Activated T-cell treated with anti-CD3 and anti-CD28 coated beads, Interleukin-2, amount 50 U/mL, for 4 hours (primary cell): ENCODE results near the gene MYO18A. TPM values are rescaled to one million over a fixed set of nuclear protein-coding genes. Genes with fewer than 3 reads are reported as not detected.

Experiments
- ATAC-seq, 2 donors: fragments of 200-7000 bp; cut with Tn5 transposase; one replicate each; pipeline ENCODE4 v1.10.0; 2021
- DNase-seq: peaks from one replicate; pipeline ENCODE4 v3.0.0-alpha.2; 2020
- H3K27me3 Mint-ChIP-seq: one replicate; pipeline ENCODE4 v1.8.0; 2021; ENCODE audit warnings: low read depth, mixed read lengths
- H3K36me3 Mint-ChIP-seq: one replicate; pipeline ENCODE4 v1.8.0; 2022; ENCODE audit warnings: mixed read lengths; ENCODE audit not compliant: insufficient read depth
- H3K4me1 Mint-ChIP-seq: one replicate; pipeline ENCODE4 v1.8.0; 2021; ENCODE audit warnings: low read depth, mixed read lengths
- H3K4me3 Mint-ChIP-seq: one replicate; pipeline ENCODE4 v1.8.0; 2021; ENCODE audit warnings: mild to moderate bottlenecking, moderate library complexity, mixed read lengths
- H3K9me3 Mint-ChIP-seq: one replicate; pipeline ENCODE4 v1.8.0; 2021; ENCODE audit warnings: mixed read lengths
- total RNA-seq, 3 donors: library from RNA; stranded (reverse); gene quantifications; one replicate each; pipeline ENCODE4 v1.2.1, GENCODE V29; 2021

The MYO18A gene
- total RNA-seq, 3 donors from 2014 or later = 24.2 to 24.3 (median 24.2) TPM

DNA sequence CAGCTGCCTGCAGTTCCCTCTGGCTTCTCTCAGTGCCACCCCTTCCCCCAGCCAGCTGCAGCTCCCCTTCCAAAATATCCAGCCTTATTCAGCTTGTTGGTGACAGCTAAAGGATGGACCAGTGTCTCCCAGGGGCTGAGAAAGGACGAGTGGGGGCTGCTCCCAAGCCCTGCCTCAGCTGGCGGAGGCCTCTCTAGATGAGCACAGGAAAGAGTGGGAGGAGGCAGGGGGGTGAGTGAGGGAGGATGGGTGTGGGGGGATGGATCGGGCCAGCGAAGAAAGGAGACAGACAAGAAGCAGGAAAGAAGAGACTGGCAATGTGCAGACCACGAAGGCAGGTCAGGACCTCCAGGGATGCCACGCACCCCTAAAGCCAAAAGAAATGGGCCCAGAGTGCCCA, 119.7 kb downstream of the MYO18A start:
- DNase-seq (no peak), ATAC-seq (no peak)
- Mint-ChIP-seq H3K4me1 (no peaks in the 10 kb centered on the region), H3K4me3 (no peak overlapping the region), H3K9me3 (no peaks in the 10 kb centered on the region), H3K27me3 (no peaks in the 10 kb centered on the region), H3K36me3 (no peaks in the 10 kb centered on the region)

DNA sequence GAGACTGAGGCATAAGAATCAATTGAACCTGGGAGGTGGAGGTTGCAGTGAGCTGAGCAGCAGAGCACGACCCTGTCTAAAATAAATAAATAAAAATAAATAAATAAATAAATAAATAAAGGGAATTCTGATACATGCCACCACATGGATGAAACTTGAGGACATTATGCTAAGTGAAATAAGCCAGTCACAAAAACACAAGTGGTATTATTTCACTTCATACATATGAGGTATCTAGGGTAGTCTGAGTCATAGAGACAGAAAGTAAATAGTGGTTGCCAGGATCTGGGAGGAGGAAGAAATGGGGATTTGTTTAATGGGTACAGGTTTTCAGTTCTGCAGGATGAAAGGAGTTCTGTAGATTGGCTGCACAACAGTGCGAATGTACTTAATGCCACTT, 120.9 kb downstream of the MYO18A start:
- H3K4me1 Mint-ChIP-seq = no peaks in the 10 kb centered on the region
- no peak overlapping the region for H3K4me3 Mint-ChIP-seq
- ATAC-seq (no peak), DNase-seq (no peak)
- no peaks in the 10 kb centered on the region for H3K36me3 Mint-ChIP-seq
- no peaks in the 10 kb centered on the region for H3K9me3 Mint-ChIP-seq
- no peaks in the 10 kb centered on the region for H3K27me3 Mint-ChIP-seq

DNA sequence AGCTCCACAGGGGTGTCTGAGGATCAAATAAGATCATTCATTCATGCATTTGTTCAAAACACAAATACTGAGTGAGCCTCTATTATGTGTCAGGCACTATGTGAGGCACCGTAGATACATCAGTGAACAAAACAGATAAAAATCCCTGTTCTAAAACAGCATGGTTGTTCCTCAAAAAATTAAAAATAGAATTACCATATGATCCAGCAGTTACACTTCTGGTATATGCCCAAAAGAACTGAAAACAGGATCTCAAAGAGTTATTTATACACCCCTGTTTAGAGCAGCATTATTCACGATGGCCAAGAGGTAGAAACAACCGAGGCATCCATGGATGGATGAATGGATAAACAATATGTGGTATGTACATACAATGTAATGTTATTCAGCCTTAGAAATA, 121.8 kb downstream of the MYO18A start:
- Mint-ChIP-seq H3K36me3 (no peaks in the 10 kb centered on the region), H3K9me3 (no peaks in the 10 kb centered on the region), H3K4me1 (no peaks in the 10 kb centered on the region), H3K4me3 (no peak overlapping the region), H3K27me3 (no peaks in the 10 kb centered on the region)
- DNase-seq = no peak
- no peak for ATAC-seq

DNA sequence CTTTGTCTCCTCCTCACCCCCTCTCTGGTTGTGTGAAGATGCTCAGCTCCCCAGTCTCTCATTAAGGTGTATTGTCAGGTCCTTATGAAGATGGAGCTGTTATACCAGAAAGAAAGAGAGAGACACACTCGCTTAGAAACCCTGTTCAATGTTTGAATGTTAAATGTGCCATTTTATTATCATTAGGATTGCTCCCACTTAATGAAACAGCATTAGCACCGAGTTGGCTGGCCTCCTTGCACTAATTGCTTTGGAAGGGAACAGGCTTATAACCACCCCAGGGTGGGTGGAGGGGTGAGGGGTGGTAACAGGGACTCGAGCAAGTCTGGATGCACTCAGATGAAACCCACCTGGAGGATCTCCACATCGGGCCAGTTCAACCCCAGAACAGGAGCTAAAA, 122.8 kb downstream of the MYO18A start:
- ATAC-seq (no peak), DNase-seq (no peak)
- Mint-ChIP-seq H3K36me3 (no peaks in the 10 kb centered on the region), H3K9me3 (no peaks in the 10 kb centered on the region), H3K4me3 (no peak overlapping the region), H3K27me3 (no peaks in the 10 kb centered on the region), H3K4me1 (no peaks in the 10 kb centered on the region)

DNA sequence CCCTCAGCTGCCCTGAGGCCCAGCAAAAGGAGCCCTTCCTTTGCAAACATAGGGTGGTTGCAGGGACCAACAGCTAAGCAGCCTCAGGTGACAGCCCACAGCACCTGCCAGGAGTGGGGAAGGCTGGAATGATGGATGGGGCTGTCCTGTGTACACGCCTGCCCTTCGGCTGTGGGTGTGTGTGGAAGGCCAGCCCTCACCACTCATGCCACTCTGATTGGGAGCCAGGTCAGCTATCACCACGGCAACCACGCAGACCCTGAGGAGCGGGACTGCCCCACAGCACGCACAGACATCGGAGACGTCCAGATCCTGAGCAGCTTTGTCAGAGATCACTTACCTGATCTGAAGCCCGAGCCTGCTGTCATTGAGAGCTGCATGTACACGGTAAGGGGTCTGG, 125.4 kb downstream of the MYO18A start:
- DNase-seq (no peak), ATAC-seq (no peak)
- H3K4me1 Mint-ChIP-seq = no peaks in the 10 kb centered on the region
- no peaks in the 10 kb centered on the region for H3K36me3 Mint-ChIP-seq
- H3K27me3 Mint-ChIP-seq = no peaks in the 10 kb centered on the region
- no peaks in the 10 kb centered on the region for H3K9me3 Mint-ChIP-seq
- no peak overlapping the region for H3K4me3 Mint-ChIP-seq

DNA sequence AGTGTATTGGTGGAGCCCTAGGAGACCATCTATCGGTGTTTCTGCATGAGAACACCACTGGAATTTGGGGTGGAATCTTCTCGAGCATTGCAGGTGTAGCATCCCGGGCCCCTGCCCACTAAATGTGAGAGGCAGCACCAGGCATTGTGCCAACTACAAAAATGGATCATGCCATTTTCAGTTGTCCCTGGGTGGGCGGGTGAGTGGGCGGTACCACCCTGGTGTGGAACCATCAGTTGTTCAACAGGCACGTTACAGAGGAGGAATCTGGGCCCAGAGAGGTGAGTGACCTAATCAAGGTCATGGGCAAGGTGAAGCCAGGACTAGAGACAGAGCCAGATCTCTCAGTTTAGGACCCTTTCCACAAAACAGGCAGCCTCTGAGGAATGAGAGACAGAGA, 128.5 kb downstream of the MYO18A start:
- H3K36me3 Mint-ChIP-seq = no peaks in the 10 kb centered on the region
- no peak overlapping the region for H3K4me3 Mint-ChIP-seq
- no peak for DNase-seq
- peaks cover 6% of the 10 kb centered on the region for H3K27me3 Mint-ChIP-seq
- H3K4me1 Mint-ChIP-seq = no peaks in the 10 kb centered on the region
- no peaks in the 10 kb centered on the region for H3K9me3 Mint-ChIP-seq
- no peak for ATAC-seq

DNA sequence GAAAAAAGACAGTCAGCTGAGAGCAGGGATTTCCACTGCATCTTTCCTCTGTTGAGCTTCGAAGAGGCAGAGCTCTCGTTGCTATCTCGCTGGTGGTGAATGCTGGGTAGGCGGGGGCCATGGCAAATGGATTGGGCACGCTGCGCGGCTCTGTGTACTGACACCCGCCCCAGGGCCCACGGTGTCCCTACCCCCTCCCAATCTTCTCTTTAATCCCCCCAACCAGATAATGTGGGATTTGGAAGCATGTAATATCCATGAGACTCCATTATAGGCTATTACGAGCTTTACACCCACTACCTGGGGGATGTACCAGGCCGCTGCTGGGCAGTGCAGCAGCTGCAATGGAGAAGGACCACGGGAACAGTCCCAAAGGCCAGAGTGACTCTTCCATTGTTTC, 129.0 kb downstream of the MYO18A start:
- Mint-ChIP-seq H3K4me3 (no peak overlapping the region), H3K9me3 (no peaks in the 10 kb centered on the region), H3K27me3 (peaks cover 10% of the 10 kb centered on the region), H3K4me1 (no peaks in the 10 kb centered on the region), H3K36me3 (no peaks in the 10 kb centered on the region)
- DNase-seq = no peak
- ATAC-seq = no peak

DNA sequence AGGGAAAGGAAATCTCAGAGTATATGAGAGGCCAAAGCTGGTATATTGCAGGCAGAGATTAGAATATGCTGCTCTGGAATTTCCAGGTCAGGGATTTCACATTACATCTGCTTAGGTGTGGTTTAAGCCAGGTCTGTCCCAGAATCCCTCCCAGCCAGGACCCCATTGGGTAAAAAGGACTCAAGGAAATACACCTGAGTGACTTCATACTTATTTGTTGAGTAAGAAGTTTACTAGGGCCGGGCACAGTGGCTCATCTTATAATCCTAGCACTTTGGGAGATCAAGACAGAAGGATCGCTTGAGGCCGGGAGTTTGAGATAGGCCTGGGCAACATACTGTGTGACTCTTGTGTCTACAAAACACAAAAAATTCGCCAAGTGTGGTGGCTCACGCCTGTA, 130.0 kb downstream of the MYO18A start:
- ATAC-seq (no peak), DNase-seq (no peak)
- H3K36me3 Mint-ChIP-seq = no peaks in the 10 kb centered on the region
- H3K9me3 Mint-ChIP-seq = no peaks in the 10 kb centered on the region
- H3K4me1 Mint-ChIP-seq = no peaks in the 10 kb centered on the region
- H3K4me3 Mint-ChIP-seq = no peak overlapping the region
- H3K27me3 Mint-ChIP-seq = peaks cover 12% of the 10 kb centered on the region

DNA sequence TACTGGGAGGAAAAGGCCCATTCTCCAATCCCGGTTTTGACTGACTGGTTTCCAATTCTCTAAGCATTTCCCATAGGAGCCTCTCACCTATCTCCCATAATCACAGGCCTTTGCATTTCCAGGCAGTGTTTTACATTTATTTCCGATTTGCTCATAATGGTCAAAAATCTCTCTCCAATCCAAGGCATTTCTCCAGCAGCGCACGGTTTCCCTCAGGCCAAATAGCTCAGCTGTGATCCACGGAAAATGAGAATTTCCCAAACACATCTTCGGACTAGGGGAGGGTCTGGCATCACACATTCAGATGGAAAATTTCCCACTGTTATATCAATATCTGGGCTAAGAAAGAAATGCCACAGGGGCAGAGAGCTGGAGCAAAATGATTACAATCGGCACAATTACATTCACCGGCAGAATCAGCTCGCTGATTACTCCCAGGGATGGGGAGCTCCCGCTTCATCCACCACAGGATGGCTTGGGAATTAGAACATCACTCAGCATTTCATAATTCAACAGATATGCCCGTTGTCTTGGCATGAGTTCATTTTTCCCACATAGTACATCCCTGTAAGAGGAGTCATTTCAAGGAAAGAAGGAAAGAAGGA, 130.6 kb downstream of the MYO18A start:
- ATAC-seq (no peak), DNase-seq (no peak)
- Mint-ChIP-seq H3K36me3 (no peaks in the 10 kb centered on the region), H3K9me3 (no peaks in the 10 kb centered on the region), H3K27me3 (peaks cover 15% of the 10 kb centered on the region), H3K4me3 (no peak overlapping the region), H3K4me1 (no peaks in the 10 kb centered on the region)

DNA sequence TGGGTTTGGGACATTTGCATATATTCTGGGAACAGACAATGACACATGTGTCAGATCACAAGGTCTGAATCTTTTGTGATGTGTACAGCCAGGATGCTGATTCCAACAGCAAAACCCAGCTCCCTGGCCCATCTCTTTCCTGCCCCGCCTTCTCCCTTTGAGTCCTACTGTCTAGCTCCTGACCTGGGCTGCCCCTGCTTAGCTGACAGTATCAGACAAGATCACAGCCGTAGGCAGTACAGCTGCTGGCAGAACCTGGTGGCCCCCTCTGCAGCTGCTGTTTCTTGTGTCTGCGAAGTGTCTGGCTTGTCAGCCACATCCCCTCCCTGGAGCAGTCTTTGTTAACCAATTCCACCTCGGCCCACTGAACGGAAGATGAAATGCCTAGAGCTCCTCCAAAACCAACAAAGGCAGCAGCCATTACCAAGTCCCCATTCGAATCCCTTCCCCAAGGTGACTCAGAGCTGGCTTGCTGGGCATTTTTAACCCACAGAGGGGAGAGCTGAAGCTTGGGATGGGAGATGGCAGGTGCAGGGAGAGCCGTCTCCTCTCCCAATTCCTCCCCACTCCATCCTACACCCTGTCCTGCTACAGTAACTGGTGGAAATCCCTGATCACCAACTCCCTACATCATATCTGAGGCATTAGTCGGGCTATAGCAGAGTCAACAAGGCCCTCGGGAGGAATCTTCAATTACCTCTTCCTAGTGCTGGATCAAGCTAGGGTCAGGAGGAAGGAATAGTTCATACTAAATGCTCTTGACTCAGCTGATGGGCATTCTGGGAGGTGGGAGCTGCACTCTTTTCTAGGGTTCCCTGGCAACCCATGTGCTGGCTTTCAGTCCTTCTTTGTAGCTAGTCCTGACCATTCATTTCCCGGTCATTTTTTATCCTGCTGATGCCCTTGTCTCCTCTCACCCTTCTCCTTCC, 131.5 kb downstream of the MYO18A start:
- ATAC-seq (no peak), DNase-seq (no peak)
- H3K4me1 Mint-ChIP-seq = no peaks in the 10 kb centered on the region
- no peaks in the 10 kb centered on the region for H3K9me3 Mint-ChIP-seq
- H3K4me3 Mint-ChIP-seq = no peak overlapping the region
- no peaks in the 10 kb centered on the region for H3K36me3 Mint-ChIP-seq
- H3K27me3 Mint-ChIP-seq = peaks cover 15% of the 10 kb centered on the region

DNA sequence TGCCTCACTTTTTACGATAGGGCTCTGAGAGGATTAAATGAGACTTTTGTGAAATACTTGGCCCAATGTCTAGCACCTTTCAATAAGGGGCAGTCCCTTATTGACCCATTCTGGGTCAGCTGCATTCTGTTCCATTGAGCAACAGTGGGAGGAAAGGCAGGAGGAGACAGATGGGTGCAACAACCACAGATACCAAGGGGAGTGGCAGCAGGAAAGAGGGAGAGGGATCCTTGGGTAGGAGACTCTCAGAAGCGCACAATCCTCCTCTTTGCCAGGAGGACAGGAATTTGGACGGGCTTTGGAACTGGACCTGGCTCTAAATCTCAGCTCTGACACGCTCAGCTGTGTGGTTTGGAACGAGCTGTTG, 133.7 kb downstream of the MYO18A start:
- Mint-ChIP-seq H3K4me3 (no peak overlapping the region), H3K9me3 (no peaks in the 10 kb centered on the region)

DNA sequence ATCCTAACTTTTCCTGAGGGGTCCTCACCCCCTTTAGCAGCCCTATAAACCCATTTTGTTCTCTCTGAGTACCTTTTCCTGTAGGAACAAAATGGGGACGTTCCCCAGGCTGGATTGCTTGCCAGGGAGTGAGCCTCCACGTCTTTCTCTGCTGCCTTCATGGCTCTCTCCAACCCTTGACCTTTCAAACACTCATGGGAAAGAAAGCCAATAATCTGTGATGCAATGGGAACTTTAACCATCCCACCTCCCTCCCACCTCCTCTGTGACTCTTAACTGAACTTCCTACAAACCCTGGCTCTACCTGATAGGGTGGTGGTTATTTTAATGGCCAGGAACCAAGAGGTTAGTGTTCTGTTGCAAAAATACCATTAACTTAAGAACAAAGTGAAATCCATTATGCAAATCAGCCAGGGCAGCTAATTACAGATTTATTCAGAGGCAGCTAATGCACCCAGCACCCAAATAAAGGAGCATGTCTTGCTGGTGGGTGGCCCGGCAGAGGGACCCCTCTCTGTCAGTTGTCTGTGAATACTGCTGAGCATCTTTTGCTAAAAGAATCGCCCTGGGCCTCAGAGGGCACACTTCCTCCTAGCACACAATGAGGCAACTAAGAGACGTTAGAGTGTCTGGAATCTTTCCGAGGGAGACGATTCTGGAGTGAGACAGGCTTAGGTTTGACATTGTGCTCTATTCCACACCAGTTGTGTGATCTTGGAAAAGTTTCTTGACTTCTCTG, 134.3 kb downstream of the MYO18A start:
- Mint-ChIP-seq H3K4me1 (no peaks in the 10 kb centered on the region), H3K27me3 (peaks cover 24% of the 10 kb centered on the region), H3K36me3 (no peaks in the 10 kb centered on the region), H3K9me3 (no peaks in the 10 kb centered on the region), H3K4me3 (no peak overlapping the region)
- no peak for ATAC-seq
- DNase-seq = no peak

More for the DNA sequence above, 133.7 kb downstream of the MYO18A start:
- peaks cover 24% of the 10 kb centered on the region for H3K27me3 Mint-ChIP-seq
- ATAC-seq = no peak
- H3K36me3 Mint-ChIP-seq = no peaks in the 10 kb centered on the region
- no peaks in the 10 kb centered on the region for H3K4me1 Mint-ChIP-seq
- no peak for DNase-seq

DNA sequence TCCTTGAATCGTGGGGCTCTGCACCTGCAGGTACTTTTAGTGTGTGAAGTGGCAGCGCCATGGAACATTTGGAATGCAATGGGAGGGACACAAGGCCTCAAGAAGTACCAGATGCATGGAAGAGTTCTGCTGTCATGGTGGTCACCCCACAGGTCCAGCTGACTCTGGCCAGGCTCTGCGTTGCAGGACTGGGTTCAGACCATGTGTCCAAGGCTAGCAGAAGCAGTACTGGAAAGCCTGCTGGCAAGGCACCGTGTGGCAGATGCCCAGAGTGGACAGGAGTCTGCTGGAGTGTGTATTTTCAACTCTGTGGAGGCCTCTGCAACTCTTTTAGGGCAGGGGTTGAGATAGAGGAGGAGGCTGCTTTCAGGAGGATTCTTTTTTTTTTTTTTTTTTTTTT, 135.2 kb downstream of the MYO18A start:
- no peaks in the 10 kb centered on the region for H3K4me1 Mint-ChIP-seq
- DNase-seq (no peak), ATAC-seq (no peak)
- no peak overlapping the region for H3K4me3 Mint-ChIP-seq
- H3K27me3 Mint-ChIP-seq = peaks cover 24% of the 10 kb centered on the region
- H3K36me3 Mint-ChIP-seq = no peaks in the 10 kb centered on the region
- H3K9me3 Mint-ChIP-seq = no peaks in the 10 kb centered on the region

DNA sequence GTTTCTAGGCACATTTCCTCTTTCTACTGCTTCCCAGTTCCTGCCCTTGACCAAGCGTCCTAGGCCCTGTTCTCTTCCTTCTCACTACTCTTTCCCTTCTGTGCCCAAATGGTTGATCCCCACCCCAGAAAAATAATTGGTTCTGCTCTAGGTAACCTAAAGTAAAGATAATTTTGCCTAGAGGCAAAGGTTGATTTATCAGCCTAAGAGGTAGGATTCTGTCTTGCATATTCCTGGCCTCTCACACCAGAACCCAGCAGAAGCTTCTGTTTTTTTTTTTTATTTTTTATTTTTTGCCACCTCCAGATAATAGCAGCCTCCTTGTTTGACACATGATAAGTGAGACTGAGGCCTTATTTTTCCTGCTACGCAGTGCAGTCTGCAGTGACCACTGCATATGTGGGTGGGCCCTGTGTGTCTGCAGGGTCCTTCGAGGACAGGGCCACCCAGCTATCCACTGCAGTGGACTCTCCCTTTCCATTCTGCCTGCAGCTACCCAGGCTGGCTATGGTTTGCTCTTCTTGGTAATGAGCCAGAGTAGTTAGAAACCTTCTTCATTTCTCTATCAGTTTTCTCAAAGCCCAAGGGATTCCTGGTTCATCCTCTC, 136.6 kb downstream of the MYO18A start:
- Mint-ChIP-seq H3K4me3 (no peak overlapping the region), H3K4me1 (no peaks in the 10 kb centered on the region), H3K9me3 (no peaks in the 10 kb centered on the region)

More for the DNA sequence above, 136.6 kb downstream of the MYO18A start:
- ATAC-seq = no peak
- Mint-ChIP-seq H3K27me3 (peaks cover 25% of the 10 kb centered on the region), H3K36me3 (no peaks in the 10 kb centered on the region)
- no peak for DNase-seq
